ENCODE data around the gene MZF1.

Gene MZF1

DNA sequence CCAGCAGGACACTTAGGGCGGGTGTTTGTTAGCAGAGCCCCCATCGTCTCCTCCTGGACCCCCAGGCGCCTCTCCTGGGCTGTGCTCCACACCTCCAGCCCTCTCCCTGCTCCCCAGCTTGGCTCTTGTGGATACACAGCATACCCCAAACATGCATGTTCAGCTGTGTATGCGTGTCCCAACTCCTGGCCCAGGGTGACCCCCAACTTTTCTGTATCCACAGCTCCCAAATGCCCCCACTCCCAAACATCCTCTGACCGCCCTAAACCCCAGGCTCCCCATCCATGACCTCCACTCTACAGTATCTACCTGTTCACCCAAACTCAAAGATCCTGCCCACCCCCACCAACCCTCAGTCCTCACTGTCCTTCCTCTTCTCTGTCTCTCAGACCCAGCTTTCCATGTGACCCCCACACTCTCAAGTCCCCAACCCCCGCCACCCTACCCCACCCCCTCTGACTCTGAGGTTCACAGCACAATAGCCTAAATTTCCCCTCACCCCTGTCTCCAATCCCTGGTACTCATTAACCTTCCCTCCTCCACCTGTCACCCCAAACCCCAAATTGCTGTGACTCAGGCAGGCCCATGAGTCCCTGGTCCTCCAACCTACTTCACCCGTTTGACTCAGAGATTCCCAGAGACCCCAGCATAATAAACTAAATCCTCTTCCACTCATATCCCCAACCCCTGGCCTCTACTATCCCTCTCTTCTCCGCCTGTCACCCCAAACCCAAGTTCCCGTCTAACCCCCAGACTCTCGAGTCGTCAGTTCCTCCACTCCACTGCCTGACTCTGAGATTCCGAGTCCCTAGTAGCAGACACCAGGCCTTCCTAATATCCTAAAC lies 15.7 kb downstream of the MZF1 start:
- no peak for DNase-seq (ENCODE audit: low read depth in 2 of 2)
- TF ChIP-seq CTCF (IDR thresholded peaks at IDR 0.05; ENCODE audit: low read depth, low read length): no peak

GRCh38 chr19:58556622-58557220 lies 16.4 kb downstream of the MZF1 start:
- TF ChIP-seq CTCF (IDR thresholded peaks at IDR 0.05; ENCODE audit: low read depth, low read length): no peak
- DNase-seq (ENCODE audit: low read depth in 2 of 2): no peak
- peak overlapping the region; percentile 91 to 94 for H3K4me3 ChIP-seq (replicated peaks in 1 of 2; ENCODE audit: low read depth in 2 of 2, low read length in 2 of 2)

More for the DNA sequence above, 15.7 kb downstream of the MZF1 start:
- H3K4me3 ChIP-seq (replicated peaks in 1 of 2; ENCODE audit: low read depth in 2 of 2, low read length in 2 of 2): peak overlapping the region; percentile 91 to 94

- H3K4me3 ChIP-seq (replicated peaks in 1 of 2; ENCODE audit: low read depth in 2 of 2, low read length in 2 of 2): peak overlapping the region in 1 of 2 donors; percentile 91
- DNase-seq (ENCODE audit: low read depth in 2 of 2): no peak
- no peak for TF ChIP-seq CTCF (IDR thresholded peaks at IDR 0.05; ENCODE audit: low read depth, low read length)
Measured at GRCh38 chr19:58555920-58556621, 17.1 kb downstream of the MZF1 start.

DNA sequence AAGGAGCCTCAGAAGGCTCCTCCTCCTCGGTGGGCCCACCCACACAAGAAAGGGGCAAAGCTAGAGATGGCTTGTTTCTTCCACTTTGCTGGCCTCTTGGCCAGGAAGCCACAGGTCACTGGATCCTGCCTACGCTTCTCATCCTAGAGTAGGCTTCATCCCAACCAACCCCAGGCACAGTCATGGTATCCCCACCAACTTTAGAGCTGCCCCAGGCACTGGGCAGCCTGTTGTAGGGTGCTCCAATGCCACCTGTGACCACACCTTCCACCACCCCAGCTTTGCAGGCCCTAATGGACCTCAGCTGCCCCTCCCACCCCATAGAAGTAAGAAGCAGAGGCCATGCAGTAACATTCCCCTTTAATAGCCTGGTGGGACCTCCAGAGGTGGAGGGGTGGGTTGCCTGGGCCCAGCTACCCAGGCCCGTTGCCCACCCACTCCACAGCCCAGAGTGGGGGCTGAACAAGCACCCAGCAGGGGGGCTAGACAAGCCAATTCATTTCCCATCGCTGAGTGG lies 17.7 kb downstream of the MZF1 start:
- H3K4me3 ChIP-seq (replicated peaks in 1 of 2; ENCODE audit: low read depth in 2 of 2, low read length in 2 of 2): peak overlapping the region; percentile 80 to 86
- DNase-seq (ENCODE audit: low read depth in 2 of 2): no peak
- TF ChIP-seq CTCF (IDR thresholded peaks at IDR 0.05; ENCODE audit: low read depth, low read length): no peak

GRCh38 chr19:58554494-58555368 lies 18.4 kb downstream of the MZF1 start, which contains the start of gene CHMP2A:
TSS of gene CHMP2A (minus strand) at chr19:58555105. CDS start at chr19:58554212, 893 bp downstream.
- TF ChIP-seq CTCF (IDR thresholded peaks at IDR 0.05; ENCODE audit: low read depth, low read length): no peak
- H3K4me3 ChIP-seq (replicated peaks in 1 of 2; ENCODE audit: low read depth in 2 of 2, low read length in 2 of 2): peak within 1 kb of the TSS; percentile 80 to 86
- peak; percentile 98 for DNase-seq (ENCODE audit: low read depth in 2 of 2)

All from cardiac fibroblast (primary cell).